ENCODE results near the gene CA5B.
"Not testable (repeated sequence)": the region's sequence is repeated elsewhere in the genome, so short reads cannot be mapped to it uniquely, and the experiment has no call there.

Gene CA5B, protein sequence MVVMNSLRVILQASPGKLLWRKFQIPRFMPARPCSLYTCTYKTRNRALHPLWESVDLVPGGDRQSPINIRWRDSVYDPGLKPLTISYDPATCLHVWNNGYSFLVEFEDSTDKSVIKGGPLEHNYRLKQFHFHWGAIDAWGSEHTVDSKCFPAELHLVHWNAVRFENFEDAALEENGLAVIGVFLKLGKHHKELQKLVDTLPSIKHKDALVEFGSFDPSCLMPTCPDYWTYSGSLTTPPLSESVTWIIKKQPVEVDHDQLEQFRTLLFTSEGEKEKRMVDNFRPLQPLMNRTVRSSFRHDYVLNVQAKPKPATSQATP

GRCh38 chrX:15737959-15738902 is at the start of gene CA5B:
TSS of gene CA5B (plus strand) at chrX:15738270. CDS start at chrX:15750024, 11,754 bp downstream.
- peak; percentile 87 to 91 for DNase-seq

- DNase-seq, result no peak
Observed at GRCh38 chrX:15694941-15695451, 43.1 kb upstream of the CA5B start.

- DNase-seq, result no peak
Observed at GRCh38 chrX:15696516-15696915, 41.6 kb upstream of the CA5B start.

- no peak for DNase-seq
Observed at GRCh38 chrX:15702488-15703371, 35.3 kb upstream of the CA5B start.

DNA sequence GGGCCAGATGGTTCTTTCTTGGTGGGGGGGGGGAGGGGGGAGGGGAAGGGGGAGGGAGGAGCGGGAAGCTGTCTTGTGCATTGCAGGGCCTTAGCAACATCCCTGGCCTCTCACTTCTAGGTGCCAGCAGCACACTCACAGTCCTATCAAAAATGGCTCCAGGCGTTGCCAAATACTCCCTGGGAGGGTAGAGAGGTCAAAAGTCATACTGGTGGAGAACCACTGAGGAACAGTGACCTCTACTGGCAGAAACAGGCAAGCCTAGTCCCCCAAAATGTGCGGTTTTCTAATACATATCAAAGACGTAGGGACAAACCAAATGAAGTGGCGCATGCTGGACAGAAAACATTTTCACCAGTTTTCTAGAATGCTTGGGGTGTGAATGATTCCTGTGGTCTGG is 34.3 kb upstream of the CA5B start:
- DNase-seq, result not testable (repeated sequence)

DNA sequence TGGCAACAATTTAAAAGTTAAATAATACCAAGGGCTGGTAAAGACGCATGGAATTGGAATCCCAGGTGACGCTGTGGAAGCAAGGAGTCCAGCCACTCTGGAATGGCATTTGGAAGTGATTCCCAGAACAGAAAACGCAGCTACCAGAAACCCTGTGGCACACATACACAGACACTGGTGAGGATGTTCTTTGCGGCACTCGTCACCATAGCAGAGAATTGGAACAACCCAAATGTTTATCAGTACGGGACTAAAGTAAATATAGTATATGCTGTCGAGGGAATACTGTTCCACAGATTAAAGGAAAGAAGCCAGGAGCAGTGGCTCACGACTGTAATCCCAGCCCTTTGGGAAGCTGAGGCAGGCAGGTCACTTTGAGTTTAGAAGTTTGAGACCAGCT is 33.8 kb upstream of the CA5B start:
- not testable (repeated sequence) for DNase-seq

DNA sequence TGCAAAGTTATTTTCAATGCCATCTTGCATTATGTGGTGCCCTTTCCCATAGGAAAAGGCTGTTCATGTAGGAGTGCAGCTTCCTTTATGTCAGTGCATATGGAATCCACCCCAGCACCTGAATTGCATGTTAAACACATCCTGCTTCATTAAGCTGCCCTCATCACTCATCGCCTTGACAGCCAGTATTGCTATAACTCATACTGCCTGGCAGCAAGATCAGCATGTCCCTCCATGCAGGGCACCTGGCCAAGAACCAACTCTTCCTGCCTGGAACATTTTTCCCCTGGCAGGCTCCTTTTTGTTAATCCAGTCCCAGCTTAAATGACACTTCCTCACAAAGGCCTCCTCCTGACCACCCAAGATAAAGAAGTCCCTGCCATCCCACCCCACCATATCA is 23.5 kb upstream of the CA5B start:
- no peak for DNase-seq

- DNase-seq, result no peak
Observed at GRCh38 chrX:15718283-15718970, 19.6 kb upstream of the CA5B start.

DNA sequence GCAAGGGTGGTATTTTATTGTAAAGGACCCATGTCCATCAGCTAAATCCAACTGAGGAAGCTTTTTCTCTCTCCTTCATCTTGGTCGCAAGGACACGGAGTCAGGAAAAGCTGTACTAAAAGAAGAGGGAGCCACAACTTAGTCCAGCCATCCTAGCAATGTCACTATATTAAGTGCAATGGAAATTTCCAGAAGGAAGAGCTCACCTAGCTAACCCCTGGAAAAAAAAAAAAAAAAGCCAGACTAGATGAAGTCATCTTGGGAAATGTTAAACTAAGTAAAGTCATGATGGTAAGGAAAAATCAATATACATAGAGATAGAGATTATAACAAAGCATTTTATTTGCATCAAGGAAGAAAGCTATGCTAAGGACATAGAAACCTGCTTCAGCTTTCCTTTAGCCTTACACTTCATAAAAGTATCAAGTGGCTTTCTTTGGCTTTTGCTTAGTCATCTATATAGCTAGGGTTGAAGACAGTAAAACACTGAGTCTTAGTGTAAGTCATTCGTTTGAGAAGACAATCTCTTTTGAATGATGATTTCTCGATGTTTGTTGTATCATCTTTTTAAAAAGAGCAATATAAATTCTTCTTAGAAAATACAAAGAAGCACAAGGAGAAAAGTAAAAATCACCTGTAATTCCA is 18.6 kb upstream of the CA5B start:
- DNase-seq, result no peak

DNA sequence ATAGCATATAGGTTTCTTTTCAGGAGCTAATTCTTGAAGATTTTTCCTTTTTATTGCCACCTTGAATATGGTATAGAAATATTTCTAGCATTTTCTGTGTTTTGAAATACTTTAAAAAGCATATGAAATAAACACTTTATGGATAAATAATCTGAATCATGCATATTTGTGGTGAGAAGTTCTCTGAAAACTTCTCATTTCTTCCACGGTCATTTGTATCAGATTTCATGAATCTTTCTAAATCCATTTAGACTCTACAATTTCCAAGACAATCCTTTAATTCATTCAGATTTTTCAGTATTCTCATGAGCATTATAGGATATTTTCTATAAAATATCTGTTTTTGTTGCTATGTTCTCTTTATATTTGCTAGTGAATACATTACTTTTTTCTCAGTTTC is 16.2 kb upstream of the CA5B start:
- DNase-seq, result no peak

GRCh38 chrX:15723887-15724517 is 14.1 kb upstream of the CA5B start:
- DNase-seq, result no peak

GRCh38 chrX:15724911-15725310 is 13.2 kb upstream of the CA5B start:
- no peak for DNase-seq

DNA sequence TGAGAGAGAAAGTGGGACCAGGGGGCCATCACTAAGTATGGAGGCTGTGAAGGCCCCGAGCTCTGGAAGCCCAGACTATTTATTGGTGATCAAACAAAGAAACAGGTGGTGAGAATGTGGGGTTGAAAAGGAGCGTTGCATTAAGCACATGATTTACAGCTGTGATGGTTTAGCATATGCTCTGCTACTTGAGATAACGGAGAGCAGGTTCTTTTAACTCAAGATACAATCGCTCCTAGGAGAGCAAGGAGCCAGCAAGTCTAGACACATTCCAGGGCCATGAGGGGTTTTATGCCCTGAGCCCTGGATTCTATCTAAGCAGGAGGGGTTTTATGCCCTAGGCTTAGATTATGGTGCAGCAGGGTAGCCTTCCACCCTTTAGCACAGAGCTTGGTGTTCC is 6.7 kb upstream of the CA5B start:
- not testable (repeated sequence) for DNase-seq

GRCh38 chrX:15737190-15737958 is 696 bp upstream of the CA5B start:
- DNase-seq, result no peak

- DNase-seq, result no peak
Observed at GRCh38 chrX:15739886-15740285, 1.8 kb downstream of the CA5B start.

GRCh38 chrX:15744181-15744867 is 6.3 kb downstream of the CA5B start:
- no peak for DNase-seq

DNA sequence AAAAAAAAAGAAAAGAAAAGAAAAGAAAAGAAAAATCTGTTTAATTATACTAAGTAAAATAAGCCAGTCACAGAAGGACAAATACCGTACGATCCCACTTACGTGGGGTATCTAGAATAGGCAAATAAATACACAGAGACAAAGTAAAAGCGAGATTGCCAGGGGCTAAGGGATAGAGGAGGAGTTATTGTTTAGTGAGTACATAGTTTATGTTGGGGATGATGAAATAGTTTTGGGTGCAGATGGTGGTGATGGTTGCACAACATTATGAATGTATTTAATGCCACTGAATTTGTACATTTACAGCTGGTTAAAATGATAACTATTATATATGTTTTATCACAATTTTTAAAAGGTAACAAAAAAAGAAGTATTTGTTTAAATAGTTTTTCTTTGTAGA is 7.1 kb downstream of the CA5B start:
- DNase-seq, result no peak

- DNase-seq, result not testable (repeated sequence)
Observed at GRCh38 chrX:15746651-15747050, 8.6 kb downstream of the CA5B start.

GRCh38 chrX:15747626-15748173 is 9.6 kb downstream of the CA5B start:
- DNase-seq, result no peak

Measured in NCI-H187 (cell line).